HG02884 (cell line): ENCODE measurements around the gene CALR3.

Experiments
- ATAC-seq: cut with Tn5 transposase; IDR thresholded peaks from one replicate; pipeline ENCODE4 v1.9.1; 2021; ENCODE audit warnings: mild to moderate bottlenecking, moderate library complexity; ENCODE audit not compliant: unreplicated experiment

CALR3 gene

GRCh38 chr19:16435999-16436650 is 59.8 kb downstream of the CALR3 start:
- ATAC-seq = no peak

GRCh38 chr19:16435238-16435917 is 60.6 kb downstream of the CALR3 start:
- ATAC-seq = no peak

GRCh38 chr19:16433986-16434385 is 62.0 kb downstream of the CALR3 start:
- no peak for ATAC-seq

- no peak for ATAC-seq
Measured at GRCh38 chr19:16429759-16430091, 66.2 kb downstream of the CALR3 start.

- ATAC-seq = no peak
Measured at GRCh38 chr19:16429066-16429758, 66.8 kb downstream of the CALR3 start.
